HFF-Myc (cell line): Measurements from ENCODE around the gene TMOD3.

Experiments used
- DNase-seq: peaks from one replicate; pipeline ENCODE4 v3.0.0-alpha.2; 2011; ENCODE audit warnings: low read depth; ENCODE audit errors: extremely low read depth
- H3K4me3 ChIP-seq: replicated peaks from 2 replicates; pipeline ENCODE4 v1.5.1; 2011; ENCODE audit warnings: low read depth, mild to moderate bottlenecking, control low read depth, low read length
- TF ChIP-seq, protein P1 (sequence below): IDR thresholded peaks from 2 replicates; pipeline ENCODE4 v1.5.1; 2012; ENCODE audit warnings: mild to moderate bottlenecking, low read depth, low read length, control low read depth; ENCODE audit errors: missing control alignments

Gene TMOD3

GRCh38 chr15:51840692-51841091 lies 11.2 kb downstream of the TMOD3 start:
- DNase-seq, result no peak
- H3K4me3 ChIP-seq, result no peak overlapping the region
- TF ChIP-seq, protein P1, sequence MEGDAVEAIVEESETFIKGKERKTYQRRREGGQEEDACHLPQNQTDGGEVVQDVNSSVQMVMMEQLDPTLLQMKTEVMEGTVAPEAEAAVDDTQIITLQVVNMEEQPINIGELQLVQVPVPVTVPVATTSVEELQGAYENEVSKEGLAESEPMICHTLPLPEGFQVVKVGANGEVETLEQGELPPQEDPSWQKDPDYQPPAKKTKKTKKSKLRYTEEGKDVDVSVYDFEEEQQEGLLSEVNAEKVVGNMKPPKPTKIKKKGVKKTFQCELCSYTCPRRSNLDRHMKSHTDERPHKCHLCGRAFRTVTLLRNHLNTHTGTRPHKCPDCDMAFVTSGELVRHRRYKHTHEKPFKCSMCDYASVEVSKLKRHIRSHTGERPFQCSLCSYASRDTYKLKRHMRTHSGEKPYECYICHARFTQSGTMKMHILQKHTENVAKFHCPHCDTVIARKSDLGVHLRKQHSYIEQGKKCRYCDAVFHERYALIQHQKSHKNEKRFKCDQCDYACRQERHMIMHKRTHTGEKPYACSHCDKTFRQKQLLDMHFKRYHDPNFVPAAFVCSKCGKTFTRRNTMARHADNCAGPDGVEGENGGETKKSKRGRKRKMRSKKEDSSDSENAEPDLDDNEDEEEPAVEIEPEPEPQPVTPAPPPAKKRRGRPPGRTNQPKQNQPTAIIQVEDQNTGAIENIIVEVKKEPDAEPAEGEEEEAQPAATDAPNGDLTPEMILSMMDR, result no peak

DNA sequence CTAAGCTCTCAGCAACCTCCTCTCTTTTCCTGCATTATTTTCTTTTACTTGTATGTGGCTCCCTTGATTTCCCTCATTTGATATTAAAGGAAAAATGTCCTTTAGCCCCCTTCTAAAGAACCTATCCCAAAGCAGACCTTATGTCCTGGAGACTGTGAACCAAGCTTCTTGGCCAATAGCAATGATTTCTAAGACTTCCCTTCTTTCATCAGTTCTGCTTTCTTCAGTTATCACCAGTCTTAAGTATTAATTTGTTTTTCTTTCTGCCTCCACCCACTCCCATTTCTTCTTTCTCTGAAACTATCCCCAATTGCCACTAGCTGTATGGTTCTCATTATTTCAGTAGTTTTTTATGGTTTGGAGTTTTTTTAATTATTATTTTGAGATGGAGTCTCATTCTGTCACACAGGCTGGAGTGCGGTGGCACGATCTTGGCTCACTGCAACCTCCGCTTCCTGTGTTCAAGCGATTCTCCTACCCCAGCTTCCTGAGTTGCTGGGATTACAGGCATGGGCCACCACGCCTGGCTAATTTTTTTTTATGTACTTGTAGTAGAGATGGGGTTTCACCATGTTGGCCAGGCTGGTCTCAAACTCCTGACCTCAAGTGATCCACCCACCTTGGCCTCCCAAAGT lies 12.1 kb downstream of the TMOD3 start:
- no peak overlapping the region for H3K4me3 ChIP-seq
- DNase-seq, result no peak
- TF ChIP-seq, protein P1, result no peak

DNA sequence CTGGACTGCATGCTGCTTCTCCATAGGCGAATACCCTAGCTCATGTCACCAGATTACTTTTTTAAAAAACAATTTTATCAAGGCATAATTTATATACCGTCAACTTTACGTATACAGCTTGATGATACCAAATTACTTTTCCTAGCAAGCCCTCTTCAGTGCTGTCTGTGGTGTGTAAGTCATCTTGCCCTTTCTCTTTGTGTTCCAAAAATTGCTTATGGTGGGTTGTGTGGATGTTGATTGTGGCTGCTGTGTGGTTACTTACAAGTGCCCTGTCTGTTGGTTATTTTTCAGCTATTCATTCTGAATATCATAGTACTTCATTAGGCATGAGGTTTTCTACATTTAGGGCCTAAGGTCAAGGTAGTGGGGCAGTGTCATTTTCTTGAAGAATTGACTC lies 12.8 kb downstream of the TMOD3 start:
- no peak overlapping the region for H3K4me3 ChIP-seq
- TF ChIP-seq, protein P1, result no peak
- DNase-seq, result no peak

GRCh38 chr15:51842852-51843737 lies 13.6 kb downstream of the TMOD3 start:
- TF ChIP-seq, protein P1, result no peak
- no peak overlapping the region for H3K4me3 ChIP-seq
- no peak for DNase-seq

GRCh38 chr15:51844747-51845426 lies 15.4 kb downstream of the TMOD3 start:
- no peak overlapping the region for H3K4me3 ChIP-seq
- TF ChIP-seq, protein P1, result no peak
- no peak for DNase-seq

- no peak overlapping the region; the same call in 1 of the 2 replicates for H3K4me3 ChIP-seq
- TF ChIP-seq, protein P1, result no peak
- DNase-seq, result no peak
These were observed 16.6 kb downstream of the TMOD3 start for GRCh38 chr15:51846066-51846462.
